Measurements from ENCODE around the gene SERPINB12.

SERPINB12 gene

GRCh38 chr18:63542069-63542468 is at the start of gene SERPINB12:
Gene SERPINB12 (plus strand): TSS chr18:63542369. CDS start chr18:63556160, 13,791 bp downstream.
- no peak for DNase-seq

- DNase-seq = no peak
Observed at GRCh38 chr18:63492851-63493250, 49.3 kb upstream of the SERPINB12 start.

- DNase-seq = no peak
Observed at GRCh38 chr18:63495675-63496074, 46.5 kb upstream of the SERPINB12 start.

GRCh38 chr18:63505566-63506335 is 36.4 kb upstream of the SERPINB12 start:
- peak; percentile 50 for DNase-seq

- no peak for DNase-seq
Observed at GRCh38 chr18:63506336-63506646, 35.9 kb upstream of the SERPINB12 start.

- no peak for DNase-seq
Observed at GRCh38 chr18:63508596-63508995, 33.6 kb upstream of the SERPINB12 start.

- DNase-seq = peak; percentile 20
Observed at GRCh38 chr18:63511285-63511684, 30.9 kb upstream of the SERPINB12 start.

GRCh38 chr18:63514326-63514725 is 27.8 kb upstream of the SERPINB12 start:
- DNase-seq = no peak

GRCh38 chr18:63514888-63515678 is 27.1 kb upstream of the SERPINB12 start:
- DNase-seq = no peak

GRCh38 chr18:63515801-63516200 is 26.4 kb upstream of the SERPINB12 start:
- DNase-seq = no peak

GRCh38 chr18:63518178-63519012 is 23.8 kb upstream of the SERPINB12 start:
- peak; percentile 79 for DNase-seq

GRCh38 chr18:63520053-63520685 is 22.0 kb upstream of the SERPINB12 start:
- DNase-seq = no peak

GRCh38 chr18:63523660-63524059 is 18.5 kb upstream of the SERPINB12 start:
- DNase-seq = no peak

GRCh38 chr18:63527251-63527650 is 14.9 kb upstream of the SERPINB12 start:
- DNase-seq = no peak

- no peak for DNase-seq
Observed at GRCh38 chr18:63528863-63529492, 13.2 kb upstream of the SERPINB12 start.

- no peak for DNase-seq
Observed at GRCh38 chr18:63532471-63532870, 9.7 kb upstream of the SERPINB12 start.

- peak; percentile 51 for DNase-seq
Observed at GRCh38 chr18:63534615-63535014, 7.6 kb upstream of the SERPINB12 start.

GRCh38 chr18:63539904-63540510 is 2.2 kb upstream of the SERPINB12 start:
- no peak for DNase-seq

- no peak for DNase-seq
Observed at GRCh38 chr18:63544017-63544416, 1.8 kb downstream of the SERPINB12 start.

GRCh38 chr18:63545000-63545399 is 2.8 kb downstream of the SERPINB12 start:
- DNase-seq = no peak

GRCh38 chr18:63550068-63550467 is 7.9 kb downstream of the SERPINB12 start:
- no peak for DNase-seq

- DNase-seq = no peak
Observed at GRCh38 chr18:63551769-63552168, 9.6 kb downstream of the SERPINB12 start.
